Choroid plexus epithelial cell (primary cell): Measurements from ENCODE around the gene PLPP2.

ENCODE experiments used
- DNase-seq: peaks from one replicate; pipeline ENCODE4 v3.0.0-alpha.2; 2010; ENCODE audit warnings: low read depth
- H3K4me3 ChIP-seq: 2 replicates; pipeline ENCODE4 v1.5.1; 2011; ENCODE audit warnings: low read depth, mild to moderate bottlenecking, control low read depth, low read length, moderate library complexity
- TF ChIP-seq, protein P1 (sequence below): conservative IDR thresholded peaks from 2 replicates; pipeline ENCODE4 v1.5.1; 2011; ENCODE audit warnings: low read depth, mild to moderate bottlenecking, control low read depth, inconsistent platforms, low read length, moderate library complexity

The PLPP2 gene

DNA sequence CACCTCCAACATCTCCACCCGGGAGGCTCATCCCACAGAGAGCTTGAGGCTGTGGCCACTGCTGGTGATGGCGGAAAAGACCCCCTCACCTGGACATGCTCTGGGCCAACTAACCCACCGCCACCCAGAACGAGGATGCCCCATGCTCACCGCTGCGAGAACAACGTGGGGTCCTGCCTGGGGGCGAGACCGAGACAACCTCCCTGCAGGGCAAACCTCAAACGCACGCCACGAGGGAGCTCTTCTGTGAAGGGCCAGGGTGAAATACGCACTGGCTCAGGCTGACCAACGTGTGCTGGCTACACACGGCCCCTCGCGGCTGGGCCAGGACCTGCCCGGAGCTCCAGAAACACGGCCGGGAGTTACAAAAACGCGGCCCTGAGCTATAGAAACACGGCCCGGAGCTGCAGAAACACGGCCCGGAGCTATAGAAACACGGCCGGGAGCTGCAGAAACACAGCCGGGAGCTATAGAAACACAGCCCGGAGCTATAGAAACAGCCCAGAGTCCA is 19.0 kb upstream of the PLPP2 start:
- H3K4me3 ChIP-seq: peak overlapping the region; percentile 40
- DNase-seq: peak; percentile 86
- TF ChIP-seq, protein P1, sequence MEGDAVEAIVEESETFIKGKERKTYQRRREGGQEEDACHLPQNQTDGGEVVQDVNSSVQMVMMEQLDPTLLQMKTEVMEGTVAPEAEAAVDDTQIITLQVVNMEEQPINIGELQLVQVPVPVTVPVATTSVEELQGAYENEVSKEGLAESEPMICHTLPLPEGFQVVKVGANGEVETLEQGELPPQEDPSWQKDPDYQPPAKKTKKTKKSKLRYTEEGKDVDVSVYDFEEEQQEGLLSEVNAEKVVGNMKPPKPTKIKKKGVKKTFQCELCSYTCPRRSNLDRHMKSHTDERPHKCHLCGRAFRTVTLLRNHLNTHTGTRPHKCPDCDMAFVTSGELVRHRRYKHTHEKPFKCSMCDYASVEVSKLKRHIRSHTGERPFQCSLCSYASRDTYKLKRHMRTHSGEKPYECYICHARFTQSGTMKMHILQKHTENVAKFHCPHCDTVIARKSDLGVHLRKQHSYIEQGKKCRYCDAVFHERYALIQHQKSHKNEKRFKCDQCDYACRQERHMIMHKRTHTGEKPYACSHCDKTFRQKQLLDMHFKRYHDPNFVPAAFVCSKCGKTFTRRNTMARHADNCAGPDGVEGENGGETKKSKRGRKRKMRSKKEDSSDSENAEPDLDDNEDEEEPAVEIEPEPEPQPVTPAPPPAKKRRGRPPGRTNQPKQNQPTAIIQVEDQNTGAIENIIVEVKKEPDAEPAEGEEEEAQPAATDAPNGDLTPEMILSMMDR: peak; percentile 37

DNA sequence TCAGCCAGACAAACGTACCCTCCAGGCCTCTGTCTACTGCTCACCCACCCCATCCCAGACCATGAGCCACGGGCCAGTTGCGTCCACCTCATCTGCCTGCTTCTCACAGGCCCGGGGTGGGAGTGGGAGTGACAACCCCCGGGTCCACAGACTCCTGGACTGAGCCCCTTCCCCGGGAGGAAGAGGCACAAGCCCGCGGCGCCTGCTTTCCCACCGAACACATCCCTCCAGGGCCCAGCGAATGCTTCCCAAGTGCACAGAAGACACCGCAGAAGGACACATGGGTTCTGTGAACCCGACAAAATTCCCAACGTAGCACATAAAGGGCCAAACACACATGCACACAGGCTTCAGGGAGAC is 18.0 kb upstream of the PLPP2 start:
- TF ChIP-seq, protein P1: no peak
- no peak for DNase-seq
- no peak overlapping the region for H3K4me3 ChIP-seq

DNA sequence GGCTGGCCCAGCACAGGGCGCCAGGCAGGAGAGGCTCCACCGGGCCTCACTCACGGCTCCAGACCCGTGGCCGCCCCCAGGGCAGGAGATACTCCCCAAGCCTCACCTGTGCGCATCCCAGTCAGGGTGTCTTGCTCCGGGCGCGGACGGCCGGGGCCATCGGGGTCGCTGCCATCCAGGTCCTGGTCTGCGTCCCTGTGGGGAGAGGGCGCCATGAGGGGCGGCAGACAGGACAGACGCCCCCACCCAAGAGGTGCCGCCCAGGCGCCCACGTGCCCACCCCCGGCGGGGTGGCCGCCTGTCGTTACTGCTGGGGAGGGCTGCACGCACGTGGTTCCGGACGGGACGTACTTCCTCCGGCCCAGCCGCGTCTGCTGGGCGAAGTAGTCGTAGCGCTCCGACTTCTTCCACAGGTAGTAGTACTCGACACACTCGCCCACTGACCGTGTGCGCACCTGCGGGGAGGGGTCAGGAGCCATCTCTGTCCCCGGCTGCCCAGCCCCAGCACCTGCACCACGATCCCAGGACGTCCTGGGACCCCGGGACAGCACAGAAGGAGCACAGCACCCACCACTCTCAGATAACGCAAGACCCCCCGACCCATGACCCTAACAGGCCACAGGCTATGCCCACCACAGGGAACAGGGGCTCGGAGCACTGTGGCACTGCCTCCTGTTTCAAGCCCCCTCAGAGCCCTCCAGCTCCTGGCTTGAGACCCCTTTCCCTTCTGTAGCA is 17.4 kb upstream of the PLPP2 start:
- DNase-seq: no peak
- no peak overlapping the region for H3K4me3 ChIP-seq
- TF ChIP-seq, protein P1: no peak

DNA sequence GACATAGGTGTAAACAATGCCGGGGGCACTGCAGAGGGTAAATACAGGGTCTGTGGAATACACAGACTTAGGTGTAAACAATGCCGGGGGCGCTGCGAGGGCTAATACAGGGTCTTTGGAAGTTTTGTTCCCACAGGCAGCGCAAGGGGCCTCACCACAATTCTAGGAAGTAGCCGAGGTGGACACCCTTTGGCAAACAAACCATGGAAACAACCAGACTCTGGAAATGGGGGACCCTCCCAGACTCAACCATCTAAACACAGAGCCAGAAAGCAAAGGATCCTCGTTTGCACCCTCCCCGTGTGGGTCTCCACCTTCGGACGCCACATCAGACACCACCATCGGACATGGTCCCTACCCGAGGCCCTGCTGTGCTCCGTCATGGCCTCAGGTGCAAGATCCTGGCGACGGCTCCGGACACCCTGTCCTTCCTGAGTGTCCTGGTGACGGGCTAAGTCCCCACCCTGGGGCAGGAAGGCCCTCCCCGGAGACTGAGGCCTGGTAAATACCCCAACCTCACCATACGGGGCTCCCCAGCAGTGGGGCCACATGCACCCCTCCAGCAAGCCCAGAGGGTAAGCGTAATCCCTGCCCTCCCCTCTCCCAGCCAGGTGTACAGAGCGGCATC is 16.7 kb upstream of the PLPP2 start:
- DNase-seq: no peak
- TF ChIP-seq, protein P1: no peak
- no peak overlapping the region for H3K4me3 ChIP-seq

GRCh38 chr19:307111-307531 is 15.9 kb upstream of the PLPP2 start:
- TF ChIP-seq, protein P1: no peak
- DNase-seq: no peak
- H3K4me3 ChIP-seq: no peak overlapping the region

DNA sequence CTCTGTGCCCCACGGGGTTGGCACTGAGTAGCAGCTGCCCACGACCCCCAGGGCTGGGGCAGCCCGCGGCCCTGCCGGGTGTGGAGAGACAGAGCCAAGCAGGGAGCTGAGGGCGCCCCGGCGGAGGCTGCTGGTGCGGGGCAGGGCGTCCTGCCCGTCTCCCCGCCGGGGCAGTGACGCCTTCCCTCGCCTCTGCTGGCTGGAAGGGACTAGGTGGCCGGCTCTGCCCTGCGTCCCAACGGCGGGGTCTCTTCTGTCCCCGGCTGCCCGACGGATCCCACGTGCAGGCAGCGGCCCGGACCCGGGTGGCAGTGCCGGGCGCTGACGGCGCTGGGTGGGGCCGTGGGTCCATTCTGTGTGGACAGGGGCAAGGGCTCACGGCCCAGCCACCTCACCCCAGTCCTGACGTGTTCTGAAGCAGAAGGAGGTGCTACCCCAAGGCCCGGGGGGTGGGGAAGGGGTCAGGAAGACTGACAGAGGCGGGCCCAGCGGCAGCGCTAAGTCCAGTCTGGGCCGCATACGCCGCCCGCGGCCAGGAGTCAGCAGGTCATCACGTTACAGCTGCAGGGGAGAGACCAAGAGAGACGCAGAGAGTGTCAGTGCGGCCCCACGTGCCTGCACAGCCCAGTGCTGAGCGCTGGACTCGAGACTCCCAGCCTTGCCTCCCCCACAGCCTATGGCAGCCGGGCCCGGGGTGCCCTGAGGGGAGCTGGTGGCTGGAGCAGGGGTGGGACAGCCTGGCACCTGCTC is 15.1 kb upstream of the PLPP2 start:
- TF ChIP-seq, protein P1: no peak
- H3K4me3 ChIP-seq: no peak overlapping the region
- no peak for DNase-seq
